Epithelial cell of esophagus (primary cell): ENCODE measurements around the gene MGLL.

Experiments
- DNase-seq: peaks from one replicate; pipeline ENCODE4 v3.0.0; 2010; ENCODE audit warnings: low read depth
- H3K4me3 ChIP-seq: 2 replicates; pipeline ENCODE4 v1.5.1; 2011; ENCODE audit warnings: mild to moderate bottlenecking, low read length, control low read depth
- TF ChIP-seq, protein P1 (sequence below): IDR thresholded peaks from 2 replicates; pipeline ENCODE4 v1.5.1; 2011; ENCODE audit warnings: low read depth, mild to moderate bottlenecking, low read length, control low read depth, inconsistent platforms; ENCODE audit not compliant: insufficient read depth; ENCODE audit errors: missing control alignments

MGLL gene

DNA sequence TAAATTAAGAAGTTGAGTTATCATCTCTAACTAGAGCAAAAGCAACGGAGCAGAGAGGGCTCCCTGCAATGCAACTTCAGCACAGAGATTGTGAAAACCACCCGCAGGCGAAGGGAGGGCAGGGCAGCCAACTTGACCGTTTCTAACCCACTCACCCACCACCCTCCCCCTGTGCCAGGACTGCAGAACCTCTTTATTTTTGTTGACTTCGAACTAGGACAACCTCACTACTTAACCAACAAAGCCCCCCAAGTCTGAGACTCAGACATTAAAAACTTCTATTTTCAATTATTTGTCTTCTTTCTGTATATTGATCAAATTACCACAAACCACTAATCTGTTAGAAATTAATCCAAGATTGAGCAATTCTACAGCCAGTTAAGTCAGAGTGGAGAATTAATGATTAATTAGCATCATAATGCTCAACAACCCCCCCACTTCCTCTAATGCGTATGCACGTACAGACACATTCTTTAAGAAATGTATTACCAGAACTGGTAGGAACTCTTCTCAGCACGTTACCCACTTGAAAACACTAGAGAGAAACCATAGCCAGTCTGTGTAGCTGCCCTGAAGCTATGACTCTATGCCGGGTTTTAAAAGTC is 2.0 kb downstream of the MGLL start:
- peak; percentile 65 for DNase-seq
- H3K4me3 ChIP-seq = no peak overlapping the region
- TF ChIP-seq, protein P1, sequence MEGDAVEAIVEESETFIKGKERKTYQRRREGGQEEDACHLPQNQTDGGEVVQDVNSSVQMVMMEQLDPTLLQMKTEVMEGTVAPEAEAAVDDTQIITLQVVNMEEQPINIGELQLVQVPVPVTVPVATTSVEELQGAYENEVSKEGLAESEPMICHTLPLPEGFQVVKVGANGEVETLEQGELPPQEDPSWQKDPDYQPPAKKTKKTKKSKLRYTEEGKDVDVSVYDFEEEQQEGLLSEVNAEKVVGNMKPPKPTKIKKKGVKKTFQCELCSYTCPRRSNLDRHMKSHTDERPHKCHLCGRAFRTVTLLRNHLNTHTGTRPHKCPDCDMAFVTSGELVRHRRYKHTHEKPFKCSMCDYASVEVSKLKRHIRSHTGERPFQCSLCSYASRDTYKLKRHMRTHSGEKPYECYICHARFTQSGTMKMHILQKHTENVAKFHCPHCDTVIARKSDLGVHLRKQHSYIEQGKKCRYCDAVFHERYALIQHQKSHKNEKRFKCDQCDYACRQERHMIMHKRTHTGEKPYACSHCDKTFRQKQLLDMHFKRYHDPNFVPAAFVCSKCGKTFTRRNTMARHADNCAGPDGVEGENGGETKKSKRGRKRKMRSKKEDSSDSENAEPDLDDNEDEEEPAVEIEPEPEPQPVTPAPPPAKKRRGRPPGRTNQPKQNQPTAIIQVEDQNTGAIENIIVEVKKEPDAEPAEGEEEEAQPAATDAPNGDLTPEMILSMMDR = peak; percentile 14

DNA sequence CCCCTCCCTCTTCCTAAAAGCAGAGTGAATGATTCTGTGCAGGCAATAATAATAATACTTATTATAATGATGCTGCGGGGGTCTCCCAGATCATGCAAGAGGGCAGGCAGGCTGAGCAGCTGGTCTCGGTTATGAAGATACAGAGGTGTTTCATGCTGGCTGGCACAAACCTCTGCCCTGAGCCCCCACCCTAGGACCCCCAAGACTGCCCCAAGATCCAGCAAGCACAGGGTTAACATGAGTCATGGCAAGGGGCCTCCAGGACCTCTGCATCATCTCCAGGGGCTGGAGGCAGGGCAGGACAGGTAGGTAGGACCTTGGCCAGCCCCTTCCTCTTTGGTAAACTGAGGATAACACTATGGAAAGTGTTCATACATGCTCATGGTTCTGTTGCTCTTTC is 2.7 kb downstream of the MGLL start:
- no peak overlapping the region for H3K4me3 ChIP-seq
- TF ChIP-seq, protein P1 = no peak
- DNase-seq = no peak

DNA sequence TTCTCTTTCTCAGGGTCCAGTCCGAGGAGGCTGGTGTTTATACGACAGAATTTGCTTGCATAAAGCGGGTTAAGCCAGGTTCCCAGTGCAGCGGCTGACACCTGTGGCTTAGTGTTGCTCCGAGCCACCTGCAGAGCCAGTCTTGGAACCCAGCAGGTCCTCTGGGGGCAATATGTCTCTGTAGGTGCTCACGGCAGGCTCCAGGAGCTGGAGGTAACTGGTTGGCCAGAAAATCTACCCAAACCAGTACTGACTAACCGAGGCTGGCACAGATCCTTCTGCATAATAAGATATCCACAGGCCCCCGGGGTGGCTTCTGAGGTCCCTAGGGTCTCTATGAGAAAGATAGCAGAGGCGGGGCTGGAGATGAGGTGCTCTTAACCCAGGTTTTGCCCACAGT is 3.2 kb downstream of the MGLL start:
- TF ChIP-seq, protein P1 = no peak
- no peak overlapping the region for H3K4me3 ChIP-seq
- peak; percentile 36 for DNase-seq

DNA sequence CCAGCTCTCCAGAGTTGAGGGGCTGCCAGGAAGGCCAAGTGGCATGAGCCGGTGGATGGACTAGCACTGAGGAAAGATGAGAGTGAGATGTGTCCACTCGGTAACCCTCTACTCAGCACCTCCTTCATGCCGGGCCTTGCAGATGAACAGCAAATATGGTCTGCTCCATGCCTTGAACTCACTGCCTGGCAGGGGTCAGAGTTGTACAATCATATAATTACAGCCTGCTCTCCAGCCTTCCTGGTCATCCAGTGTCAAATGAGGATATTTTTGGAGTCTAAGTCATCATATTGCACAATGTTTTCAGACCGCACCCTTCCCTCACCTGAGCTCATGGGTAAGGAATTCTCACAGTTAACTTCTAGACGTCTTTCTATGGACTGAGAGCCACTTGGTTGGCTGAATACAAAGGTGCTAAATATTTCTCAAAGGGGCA is 4.9 kb downstream of the MGLL start:
- no peak overlapping the region for H3K4me3 ChIP-seq
- peak; percentile 96 for DNase-seq
- TF ChIP-seq, protein P1 = no peak

DNA sequence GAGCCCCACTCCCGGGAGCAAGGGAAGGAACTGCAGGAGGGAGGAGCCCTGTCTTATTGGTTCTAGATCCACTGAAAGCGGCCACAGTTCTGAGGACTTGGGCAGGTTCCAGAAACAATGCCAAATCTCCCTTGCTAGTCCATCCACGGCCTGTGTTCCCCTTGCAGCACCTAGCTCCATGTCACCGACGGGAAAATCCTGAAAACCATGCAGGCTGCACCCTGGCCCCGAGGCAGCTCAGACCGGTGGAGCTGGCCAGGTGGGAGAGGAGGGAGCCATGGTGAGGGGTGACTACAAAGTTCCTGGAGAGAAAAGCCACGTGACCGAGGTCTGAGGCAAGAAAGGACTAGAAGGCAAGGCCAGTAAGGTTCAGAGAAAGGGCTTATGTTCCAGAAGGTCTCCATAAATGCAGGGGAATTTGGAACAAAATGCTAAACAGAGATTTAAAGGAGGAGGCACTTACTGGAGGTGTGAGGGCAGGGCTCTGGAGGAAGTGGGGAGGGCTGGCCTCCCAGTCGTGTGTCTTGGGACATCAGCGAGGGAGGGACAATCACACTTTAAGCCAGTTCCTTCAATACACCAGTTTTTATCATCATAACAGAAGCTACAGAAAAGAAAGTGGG is 5.4 kb downstream of the MGLL start:
- H3K4me3 ChIP-seq = no peak overlapping the region
- peak; percentile 41 for DNase-seq
- TF ChIP-seq, protein P1 = no peak

DNA sequence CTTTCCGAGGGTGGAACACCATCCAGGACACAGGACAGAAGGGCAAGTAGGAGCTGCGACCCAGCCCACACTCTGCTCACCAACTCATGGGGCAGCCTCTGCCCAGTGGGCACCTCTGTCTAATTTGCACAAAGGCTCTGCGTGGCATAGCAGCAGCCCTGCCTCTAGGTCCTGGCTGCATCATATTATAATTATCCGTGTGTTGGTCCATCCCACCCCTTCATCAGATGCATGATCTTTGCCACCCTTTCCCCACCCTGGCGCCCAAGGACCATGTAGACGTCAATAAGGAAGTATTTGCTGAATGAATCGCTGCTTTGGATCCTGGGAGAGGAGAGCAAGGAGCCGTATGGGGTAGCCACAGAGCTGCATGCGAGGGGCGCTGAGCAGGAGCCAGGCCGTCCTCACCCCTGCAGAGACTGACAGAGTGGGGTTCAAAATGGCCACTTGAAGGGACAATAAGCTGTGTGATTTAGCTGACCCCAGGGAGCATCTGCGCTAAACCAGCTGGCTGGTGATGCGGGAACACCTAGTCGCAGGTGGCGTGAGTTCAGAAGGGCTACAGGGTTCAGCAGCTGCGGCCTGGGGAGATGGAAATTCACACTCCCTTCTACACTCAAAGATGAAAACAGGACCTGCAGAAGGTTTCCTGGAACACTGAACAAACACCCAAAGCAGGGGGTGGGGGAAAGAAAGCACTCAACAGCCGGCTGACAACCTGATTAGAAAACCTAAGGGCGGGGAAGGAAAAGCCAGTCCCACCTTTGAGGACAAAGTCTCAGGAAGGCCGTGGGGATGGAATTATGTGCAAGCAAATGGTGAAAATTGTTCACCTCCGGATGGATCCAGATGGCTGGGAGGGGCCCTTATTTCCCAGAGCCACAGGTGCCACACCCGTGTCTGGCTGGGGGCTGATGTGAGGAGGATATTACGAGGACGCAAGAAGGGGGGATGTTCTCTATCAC is 6.4 kb downstream of the MGLL start:
- DNase-seq = no peak
- TF ChIP-seq, protein P1 = no peak
- no peak overlapping the region for H3K4me3 ChIP-seq
